GM13977 (cell line): ENCODE measurements around the gene MYL3.
A peak's percentile ranks its signal among the peaks of the same experiment; 100 is the strongest.
"Not testable (repeated sequence)": the region's sequence is repeated elsewhere in the genome, so short reads cannot be mapped to it uniquely, and the experiment has no call there.

Experiments used
- DNase-seq: peaks from one replicate; pipeline ENCODE4 v3.0.0; 2012; ENCODE audit warnings: low spot score
- in situ Hi-C: fragments of 300-500 bp; cut with MboI; formaldehyde crosslinking; loops from one replicate; pipeline ENCODE4 v1.12.0; 2022; ENCODE audit warnings: low sequenced_read_pairs, low pct_unique_long_range_greater_than_20kb, mixed read lengths, inconsistent platforms; ENCODE audit not compliant: unreplicated experiment
- TF ChIP-seq, protein P1 (sequence below): IDR thresholded peaks from 2 replicates; pipeline ENCODE4 v1.5.1; 2012; ENCODE audit warnings: mild to moderate bottlenecking, control low read depth; ENCODE audit not compliant: insufficient read depth; ENCODE audit errors: extremely low read depth, missing control alignments

Gene MYL3

DNA sequence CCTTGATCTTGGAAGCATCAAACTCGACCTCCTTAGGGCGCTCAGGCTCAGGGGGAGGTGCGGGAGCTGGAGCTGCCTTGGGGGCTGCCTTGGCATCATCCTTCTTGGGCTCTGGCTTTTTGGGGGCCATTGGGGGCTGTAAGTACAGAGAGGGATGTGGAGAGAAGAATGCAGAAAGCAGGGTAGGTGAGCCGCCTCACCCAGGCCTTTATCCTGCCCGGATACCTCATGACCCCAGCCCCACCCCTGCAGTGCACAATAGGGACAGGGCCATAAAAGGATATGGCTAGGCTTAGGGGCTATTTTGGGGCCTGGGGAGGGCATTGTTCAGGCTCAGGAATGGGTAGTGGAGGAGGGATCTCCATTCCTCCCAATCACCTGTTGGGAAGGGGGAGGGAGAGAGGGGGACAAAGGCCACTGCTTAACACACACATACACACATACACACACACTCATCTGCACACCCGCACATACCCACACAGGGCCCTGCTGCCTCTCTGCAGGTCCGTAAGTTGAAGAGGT lies at the start of gene MYL3:
Gene MYL3 (minus strand): TSS at position 184 of the 522 bp plus-strand sequence. CDS start 54 bp downstream, at position 130.
- DNase-seq: no peak
- TF ChIP-seq, protein P1, sequence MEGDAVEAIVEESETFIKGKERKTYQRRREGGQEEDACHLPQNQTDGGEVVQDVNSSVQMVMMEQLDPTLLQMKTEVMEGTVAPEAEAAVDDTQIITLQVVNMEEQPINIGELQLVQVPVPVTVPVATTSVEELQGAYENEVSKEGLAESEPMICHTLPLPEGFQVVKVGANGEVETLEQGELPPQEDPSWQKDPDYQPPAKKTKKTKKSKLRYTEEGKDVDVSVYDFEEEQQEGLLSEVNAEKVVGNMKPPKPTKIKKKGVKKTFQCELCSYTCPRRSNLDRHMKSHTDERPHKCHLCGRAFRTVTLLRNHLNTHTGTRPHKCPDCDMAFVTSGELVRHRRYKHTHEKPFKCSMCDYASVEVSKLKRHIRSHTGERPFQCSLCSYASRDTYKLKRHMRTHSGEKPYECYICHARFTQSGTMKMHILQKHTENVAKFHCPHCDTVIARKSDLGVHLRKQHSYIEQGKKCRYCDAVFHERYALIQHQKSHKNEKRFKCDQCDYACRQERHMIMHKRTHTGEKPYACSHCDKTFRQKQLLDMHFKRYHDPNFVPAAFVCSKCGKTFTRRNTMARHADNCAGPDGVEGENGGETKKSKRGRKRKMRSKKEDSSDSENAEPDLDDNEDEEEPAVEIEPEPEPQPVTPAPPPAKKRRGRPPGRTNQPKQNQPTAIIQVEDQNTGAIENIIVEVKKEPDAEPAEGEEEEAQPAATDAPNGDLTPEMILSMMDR: no peak
- in situ Hi-C loops: no loop called here

DNA sequence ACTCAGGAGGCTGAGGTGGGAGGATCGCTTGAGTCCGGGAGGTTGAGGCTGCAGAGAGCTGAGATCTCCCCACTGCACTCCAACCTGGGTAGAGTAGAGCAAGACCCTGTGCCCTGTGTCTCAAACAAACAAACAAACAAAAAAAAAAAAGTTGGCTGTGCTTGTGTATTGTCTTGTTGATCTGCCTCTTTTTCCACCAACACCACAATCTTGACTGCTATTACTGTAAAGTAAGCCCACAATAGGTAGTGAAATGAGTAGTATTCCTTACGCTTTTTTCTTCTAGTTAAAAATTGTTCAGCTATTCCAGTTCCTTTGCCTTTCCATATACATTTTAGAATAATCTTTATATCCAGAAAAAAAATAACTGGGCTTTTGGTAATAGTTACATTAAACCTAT lies 49.7 kb upstream of the MYL3 start:
- no peak for DNase-seq
- TF ChIP-seq, protein P1: no peak
- in situ Hi-C loops: loop anchor here (25.0 kb wide), 1 partner anchor 449 kb away; no protein-coding TSS in a partner anchor

DNA sequence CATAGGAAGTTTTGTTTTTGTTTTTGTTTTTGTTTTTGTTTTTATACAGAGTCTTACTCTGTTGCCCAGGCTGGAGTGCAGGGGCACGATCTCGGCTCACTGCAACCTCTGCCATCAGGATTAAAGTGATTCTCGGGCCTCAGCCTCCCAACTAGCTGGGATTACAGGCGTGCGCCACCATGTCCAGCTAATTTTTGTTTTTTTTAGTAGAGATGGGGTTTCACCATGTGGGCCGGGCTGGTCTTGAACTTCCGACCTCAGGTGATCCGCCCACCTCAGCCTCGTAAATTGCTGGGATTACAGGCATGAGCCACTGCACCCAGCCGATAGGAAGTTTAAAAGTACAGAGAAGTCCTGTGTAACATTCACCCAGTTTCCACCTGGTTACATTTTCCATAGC lies 47.7 kb upstream of the MYL3 start:
- not testable (repeated sequence) for DNase-seq
- in situ Hi-C loops: loop anchor here (25.0 kb wide), 1 partner anchor 451 kb away; no protein-coding TSS in a partner anchor

DNA sequence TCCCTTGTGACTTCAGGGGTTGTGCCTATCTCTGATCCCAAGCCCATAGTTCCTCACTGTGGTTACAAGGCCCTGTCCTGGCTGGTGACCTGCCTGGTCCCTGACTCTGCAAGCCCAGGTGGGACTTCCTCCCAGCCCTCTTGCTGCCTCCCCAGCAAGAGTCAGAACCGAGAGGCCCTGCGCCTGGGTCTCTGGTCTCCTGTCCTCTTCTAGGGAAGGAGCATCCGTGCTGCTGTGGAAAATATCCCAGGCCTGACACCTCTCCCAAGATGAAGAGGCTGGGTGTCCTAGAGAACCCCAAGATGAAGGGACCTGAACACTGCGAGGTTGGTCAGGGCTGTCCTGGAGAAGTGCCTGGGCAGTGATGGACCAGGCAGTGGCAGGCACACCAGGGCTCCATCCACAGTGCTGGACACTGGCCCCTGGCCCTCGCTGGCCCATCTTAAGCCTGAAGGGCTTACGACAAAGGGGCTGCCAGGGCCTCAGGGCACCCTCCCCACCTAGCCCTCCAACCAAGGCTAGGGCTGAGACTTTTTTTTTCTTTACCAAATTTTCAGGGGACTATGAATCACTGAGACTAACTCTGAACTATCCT lies 47.0 kb upstream of the MYL3 start:
- no peak for DNase-seq
- in situ Hi-C loops: loop anchor here (25.0 kb wide), 1 partner anchor 452 kb away; no protein-coding TSS in a partner anchor
- TF ChIP-seq, protein P1: no peak

DNA sequence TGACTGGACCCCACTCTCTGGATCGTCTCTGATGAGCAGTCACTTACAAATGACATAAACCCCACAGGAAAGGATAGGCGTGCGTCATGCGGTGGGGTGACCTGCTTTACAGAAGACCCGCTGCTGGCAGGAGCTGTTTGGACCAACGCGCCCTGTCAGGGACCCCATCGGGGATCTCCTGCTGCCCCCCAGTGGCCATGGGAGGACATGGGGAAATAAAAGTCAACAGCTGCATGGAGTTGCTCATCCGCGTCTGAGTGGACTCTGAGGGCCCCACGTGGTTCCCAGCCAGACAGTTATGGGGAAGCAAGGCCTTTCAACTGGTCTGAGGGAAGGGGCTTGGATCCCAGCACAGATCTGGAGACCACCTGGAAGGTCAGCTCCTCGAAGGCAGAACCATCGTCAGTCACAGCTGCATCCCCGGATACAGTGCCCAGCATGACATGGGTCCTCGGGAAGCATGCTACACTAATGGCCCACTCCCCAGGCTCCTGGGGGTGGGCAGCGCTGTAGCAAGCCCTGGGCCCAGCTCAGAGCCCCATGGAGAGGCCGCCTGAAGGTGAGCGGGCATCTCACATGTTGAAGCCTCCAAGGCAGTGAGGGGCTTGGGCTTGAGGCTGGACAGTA lies 46.4 kb upstream of the MYL3 start:
- in situ Hi-C loops: loop anchor here (25.0 kb wide), 1 partner anchor 453 kb away; no protein-coding TSS in a partner anchor
- DNase-seq: peak; percentile 89
- TF ChIP-seq, protein P1: peak; percentile 83

DNA sequence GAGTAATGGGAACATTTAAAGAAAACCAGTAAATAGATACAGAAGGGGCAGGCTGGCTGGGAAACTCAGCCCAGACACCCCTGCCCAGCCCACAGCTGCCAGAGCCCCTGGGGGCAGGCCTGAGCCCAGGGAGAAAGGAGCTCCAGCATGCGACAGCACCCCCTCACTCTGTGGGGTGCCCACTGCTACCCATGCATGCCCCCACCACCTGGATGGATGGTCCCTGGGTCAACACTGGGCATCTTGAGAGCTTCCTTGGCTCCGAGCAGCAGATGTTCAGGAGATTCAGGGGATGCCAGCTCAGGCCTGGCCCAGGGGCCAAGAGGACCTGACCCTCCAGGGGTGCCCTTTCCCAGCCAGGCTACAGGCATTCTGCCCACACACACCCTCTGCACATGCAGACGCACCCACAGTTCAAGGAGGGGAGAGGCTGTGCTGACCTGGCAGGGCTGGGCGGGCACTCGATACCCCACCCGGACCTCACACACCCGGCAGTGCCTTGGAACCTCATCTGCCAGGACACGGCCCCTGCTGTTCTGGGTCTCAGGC lies 45.8 kb upstream of the MYL3 start:
- TF ChIP-seq, protein P1: no peak
- no peak for DNase-seq
- in situ Hi-C loops: loop anchor here (25.0 kb wide), 1 partner anchor 453 kb away; no protein-coding TSS in a partner anchor
